HepG2 (cell line): ENCODE results near the gene DNMT3B. TPM values are rescaled to one million over a fixed set of nuclear protein-coding genes. Genes with fewer than 3 reads are reported as not detected.

Source experiments
- ATAC-seq: fragments of 200-7000 bp; cut with Tn5 transposase; 3 replicates; pipeline ENCODE4 v1.9.1; 2020; ENCODE audit warnings: mild to moderate bottlenecking, moderate library complexity
- BruUV-seq: library from RNA; stranded (reverse); fragments of 400-500 nt; replicated peaks from 2 replicates; lab custom pipeline; 2021; lab: Mats Ljungman, UMichigan
- CTCF ChIA-PET: fragments of 300-600 bp; formaldehyde crosslinking; extraction: SDS; loops from one replicate; lab custom pipeline; 2021; ENCODE audit warnings: low total read pairs, inconsistent platforms, low intra/inter-chr PET ratio; lab: Yijun Ruan, JAX
- POLR2A ChIA-PET: fragments of 350-600 bp; sonication (Branson Sonifier 250); formaldehyde crosslinking; loops from one replicate; lab custom pipeline; 2020; ENCODE audit warnings: antibody characterized with exemption, inconsistent platforms; lab: Yijun Ruan, JAX
- DNase-seq: peaks from one replicate; pipeline ENCODE4 v3.0.0-alpha.2; 2015; ENCODE audit warnings: low spot score
- FAIRE-seq: peaks from 3 replicates; lab custom pipeline; 2011; peaks lifted over from hg19 to GRCh38; lab: Jason Lieb, UNC
- H2AFZ ChIP-seq: one replicate; pipeline ENCODE4 v1.6.1; 2011; ENCODE audit warnings: low read length, inconsistent platforms
- H3K27ac ChIP-seq: fragments of 300-600 bp; 3 replicates; pipeline ENCODE4 v1.8.0; 2011; ENCODE audit warnings: mixed run types, mild to moderate bottlenecking, mixed read lengths, low read length, inconsistent platforms; ENCODE audit not compliant: insufficient read depth; ENCODE audit errors: extremely low read length
- H3K27me3 ChIP-seq, 2 experiments: fragments of 200-600 bp in 1 of 2; 2 replicates in 1 of 2; 3 replicates in 1 of 2; pipeline versions ENCODE4 v1.6.0 to v1.8.0; 2011; ENCODE audit warnings: low read length in 2 of 2, mild to moderate bottlenecking in 2 of 2, moderate library complexity in 2 of 2, inconsistent platforms in 1 of 2; ENCODE audit not compliant: insufficient read depth in 2 of 2, control insufficient read depth in 1 of 2
- H3K36me3 ChIP-seq, 2 experiments: fragments of 200-600 bp in 1 of 2; replicated peaks in 1 of 2; 2 replicates in 1 of 2; 3 replicates in 1 of 2; pipeline versions ENCODE4 v1.5.1 to v1.8.0; 2011; ENCODE audit warnings: low read length in 2 of 2, inconsistent platforms in 1 of 2; ENCODE audit not compliant: insufficient read depth in 2 of 2, control insufficient read depth in 1 of 2
- H3K4me1 ChIP-seq: 2 replicates; pipeline ENCODE4 v1.5.1; 2012; ENCODE audit warnings: low read length, inconsistent platforms; ENCODE audit not compliant: insufficient read depth
- H3K4me2 ChIP-seq: 2 replicates; pipeline ENCODE4 v1.6.0; 2011; ENCODE audit warnings: low read depth, low read length, inconsistent platforms
- H3K4me3 ChIP-seq, 3 experiments: fragments of 200-600 bp in 1 of 3; sonication (generic), shearing (Covaris generic) in 1 of 3; replicated peaks in 1 of 3; 2 replicates each; pipeline ENCODE4 v1.5.1; 2011 to 2016; ENCODE audit warnings: low read length in 3 of 3, inconsistent platforms in 2 of 3, low read depth in 2 of 3, mild to moderate bottlenecking in 2 of 3, control low read depth in 1 of 3, mixed read lengths in 1 of 3; ENCODE audit not compliant: insufficient read depth in 1 of 3
- H3K79me2 ChIP-seq: one replicate; pipeline ENCODE4 v1.6.1; 2011; ENCODE audit warnings: low read length, inconsistent platforms; ENCODE audit not compliant: insufficient read depth
- H3K9ac ChIP-seq: 2 replicates; pipeline ENCODE4 v1.6.0; 2011; ENCODE audit warnings: mild to moderate bottlenecking, low read depth, low read length, inconsistent platforms; ENCODE audit not compliant: insufficient read depth
- H3K9me3 ChIP-seq: 2 replicates; pipeline ENCODE4 v1.5.1; 2012; ENCODE audit warnings: mild to moderate bottlenecking, low read length
- H4K20me1 ChIP-seq: 2 replicates; pipeline ENCODE4 v1.6.0; 2011; ENCODE audit warnings: inconsistent platforms, mild to moderate bottlenecking, low read length, moderate library complexity; ENCODE audit not compliant: insufficient read depth
- HNF4A ChIP-seq: sonication (generic); formaldehyde crosslinking; IDR thresholded peaks from 2 replicates; pipeline ENCODE4 v1.4.0; 2020; ENCODE audit warnings: missing genetic modification reagents
- KLF16 ChIP-seq, 2 experiments: sonication (generic) in 1 of 2; formaldehyde crosslinking in 1 of 2; IDR thresholded peaks; 2 replicates each; pipeline versions ENCODE4 v1.6.1 to v1.8.0; 2016 to 2023; ENCODE audit warnings: missing genetic modification reagents in 2 of 2, missing compliant biosample characterization in 1 of 2
- NR2F6 ChIP-seq, 2 experiments: IDR thresholded peaks; 2 replicates each; pipeline ENCODE4 v1.6.1; 2016; ENCODE audit warnings: antibody characterized with exemption in 1 of 2, mild to moderate bottlenecking in 1 of 2
- RARG ChIP-seq: sonication (generic); formaldehyde crosslinking; IDR thresholded peaks from 2 replicates; pipeline ENCODE4 v1.4.0; 2020; ENCODE audit warnings: low read depth, mild to moderate bottlenecking, missing genetic modification reagents
- TBL1XR1 ChIP-seq: fragments of 150-350 bp; IDR thresholded peaks from 2 replicates; pipeline ENCODE4 v1.6.1; 2014; ENCODE audit warnings: borderline replicate concordance, low read length; ENCODE audit not compliant: partially characterized antibody
- ZBTB14 ChIP-seq: sonication (generic); formaldehyde crosslinking; IDR thresholded peaks from 2 replicates; pipeline ENCODE4 v1.4.0; 2020; ENCODE audit warnings: missing genetic modification reagents
- ZFP36 ChIP-seq: fragments of 150-350 bp; IDR thresholded peaks from 2 replicates; pipeline ENCODE4 v1.6.1; 2018; ENCODE audit warnings: borderline replicate concordance, low read length, low read depth; ENCODE audit not compliant: partially characterized antibody
- ZNF121 ChIP-seq: sonication (generic); formaldehyde crosslinking; IDR thresholded peaks from 2 replicates; pipeline ENCODE4 v1.5.0; 2020; ENCODE audit warnings: mild to moderate bottlenecking, missing genetic modification reagents
- ZNF264 ChIP-seq: sonication (generic); formaldehyde crosslinking; IDR thresholded peaks from 2 replicates; pipeline ENCODE4 v1.4.0; 2020; ENCODE audit warnings: missing genetic modification reagents
- ZNF337 ChIP-seq: sonication (generic); formaldehyde crosslinking; IDR thresholded peaks from 2 replicates; pipeline ENCODE4 v1.5.1; 2020; ENCODE audit warnings: missing genetic modification reagents, low read depth, mild to moderate bottlenecking, borderline replicate concordance
- ZNF713 ChIP-seq: sonication (generic); formaldehyde crosslinking; IDR thresholded peaks from 2 replicates; pipeline ENCODE4 v1.4.0; 2020; ENCODE audit warnings: mild to moderate bottlenecking, missing genetic modification reagents
- WGBS: methylation state at CpG from one replicate; pipeline ENCODE4 v1.1.6; 2017; ENCODE audit warnings: low lambda C conversion rate; 5-methylcytosine and 5-hydroxymethylcytosine counted together
- in situ Hi-C: cut with HindIII; loops from 2 replicates; pipeline ENCODE4 v1.10.0; 2017; ENCODE audit warnings: low pct_unique_long_range_greater_than_20kb; ENCODE audit not compliant: extremely low pct_ligation_motif_present
- intact Hi-C: fragments of 100-400 bp; cut with micrococcal nuclease; formaldehyde crosslinking; loops from one replicate; pipeline ENCODE4 v1.10.0; 2022; ENCODE audit not compliant: unreplicated experiment
- polyA plus RNA-seq, 8 experiments: library from polyadenylated mRNA; depleted of rRNA in 3 of 8; stranded (reverse) in 7 of 8; unstranded in 1 of 8; fragments of >200 nt; fragmentation: Illumina TruSeq in 4 of 8; extraction: Trizol in 4 of 8; gene quantifications; 2 replicates each; pipeline versions ENCODE4 v1.2.1 to v1.2.3, GENCODE V29; 2011 to 2016; ENCODE audit warnings: low read depth in 4 of 8, missing spikeins in 1 of 8, mixed read lengths in 1 of 8; ENCODE audit not compliant: insufficient read depth in 1 of 8
- total RNA-seq, 5 experiments: library from RNA; depleted of rRNA; stranded (reverse); fragments of >200 nt; fragmentation: Illumina TruSeq; extraction: Trizol; gene quantifications; 2 replicates each; pipeline ENCODE4 v1.2.3, GENCODE V29; 2016; ENCODE audit warnings: low read depth in 1 of 5

DNMT3B gene
- total and polyA plus RNA-seq, 2 of the 13 experiments (the other 11 are each of a cell fraction or from before 2014, with no cell fraction given) = 3.8 to 13.9 TPM

DNA sequence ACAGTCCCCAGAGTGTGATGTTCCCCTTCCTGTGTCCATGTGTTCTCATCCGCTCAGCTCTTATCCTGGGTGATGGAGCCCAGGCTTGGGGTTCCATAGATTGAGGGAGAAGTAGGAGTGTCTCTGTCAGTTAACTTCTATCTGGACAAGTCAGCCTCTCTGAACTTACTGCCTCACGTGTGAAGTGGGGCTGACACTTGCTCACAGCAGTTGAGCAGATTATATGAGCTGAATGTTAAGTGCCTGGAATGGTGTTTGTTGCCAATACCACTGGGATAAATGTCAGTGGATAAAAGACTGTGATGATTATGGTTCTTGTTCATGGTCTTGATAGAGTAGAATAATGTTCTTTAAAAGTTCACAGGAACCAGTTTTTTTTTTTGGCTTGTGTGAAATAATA is 79.4 kb downstream of the DNMT3B start:
- H3K9me3 ChIP-seq = no peaks in the 10 kb centered on the region
- in situ Hi-C loops = no loop called here
- TF ChIP-seq ZFP36 = no peak
- TF ChIP-seq RARG = no peak
- TF ChIP-seq, all 625 proteins: peak for 0
- Histone ChIP-seq H3K4me2 (no peak overlapping the region), H2AFZ (no peak overlapping the region), H3K36me3 (peaks cover 48 to 83% of the 10 kb centered on the region in 2 experiments), H3K4me1 (peaks cover 9% of the 10 kb centered on the region), H3K9ac (no peak overlapping the region), H3K27ac (no peak overlapping the region), H3K27me3 (no peaks in the 10 kb centered on the region), H3K4me3 (no peak overlapping the region), H3K79me2 (peaks cover 22% of the 10 kb centered on the region), H4K20me1 (peaks cover 12% of the 10 kb centered on the region)
- no peak for FAIRE-seq
- 96% methylated on average over 2 of the region's 2 CpGs for WGBS
- no peak for ATAC-seq
- ChIA-PET CTCF (no interaction called here), POLR2A (interaction anchor here (0.5 kb wide), 1 partner anchor 155 kb away, joined by 3 read pairs; no protein-coding TSS in a partner anchor)
- intact Hi-C loops = loop anchor here (2.0 kb wide), 1 partner anchor 21 kb away; no protein-coding TSS in a partner anchor
- BruUV-seq = no TSS peak
- no peak for DNase-seq

- Histone ChIP-seq H3K4me2 (no peak overlapping the region; the same call in 1 of the 2 replicates), H3K27ac (peak overlapping the region; percentile 17), H3K79me2 (peaks cover 20% of the 10 kb centered on the region), H3K36me3 (peaks cover 50 to 85% of the 10 kb centered on the region in 2 experiments), H2AFZ (no peak overlapping the region), H4K20me1 (peaks cover 12% of the 10 kb centered on the region), H3K9me3 (no peaks in the 10 kb centered on the region), H3K9ac (no peak overlapping the region), H3K27me3 (no peaks in the 10 kb centered on the region), H3K4me1 (peaks cover 9% of the 10 kb centered on the region), H3K4me3 (no peak overlapping the region)
- WGBS = 86% methylated on average over 8 of the region's 8 CpGs
- FAIRE-seq = peak; percentile 51
- CTCF ChIA-PET = no interaction called here
- BruUV-seq = no TSS peak
- intact Hi-C loops = no loop called here
- POLR2A ChIA-PET = interaction anchor here (0.7 kb wide), 1 partner anchor 22 kb away, joined by 3 read pairs; no protein-coding TSS in a partner anchor
- peak; percentile 40 for DNase-seq
- in situ Hi-C loops = no loop called here
- peak; percentile 67 for ATAC-seq
- TF ChIP-seq ZNF713 (0 out of 2 replicates have a peak, but pooled peaks have one; percentile 8), NR2F6 (IDR thresholded peaks at IDR 0.05) (no peak), NR2F6 (CRISPR knock-in tag; IDR thresholded peaks at IDR 0.05) (no peak), ZNF264 (CRISPR knock-in tag) (peak; percentile 77), HNF4A (peak; percentile 42), ZNF121 (no peak), ZNF337 (CRISPR knock-in tag) (no peak), ZBTB14 (CRISPR knock-in tag) (no peak), KLF16 (CRISPR knock-in tag; IDR thresholded peaks at IDR 0.05) (no peak), TBL1XR1 (no peak)
Measured at GRCh38 chr20:32842688-32843524, 80.7 kb downstream of the DNMT3B start.
